Stimulated activated CD8-positive, alpha-beta memory T cell treated with anti-CD3 and anti-CD28 coated beads, Interleukin-12 subunit alpha, Interleukin-12 subunit beta, amount 100 ng/mL, for 4 hours (primary cell): ENCODE data around the gene SLC35D1.
A peak's percentile ranks its signal among the peaks of the same experiment; 100 is the strongest.

Source experiments
- DNase-seq: peaks from one replicate; pipeline ENCODE4 v3.0.0-alpha.2; 2020; ENCODE audit warnings: low read depth

Gene SLC35D1

DNA sequence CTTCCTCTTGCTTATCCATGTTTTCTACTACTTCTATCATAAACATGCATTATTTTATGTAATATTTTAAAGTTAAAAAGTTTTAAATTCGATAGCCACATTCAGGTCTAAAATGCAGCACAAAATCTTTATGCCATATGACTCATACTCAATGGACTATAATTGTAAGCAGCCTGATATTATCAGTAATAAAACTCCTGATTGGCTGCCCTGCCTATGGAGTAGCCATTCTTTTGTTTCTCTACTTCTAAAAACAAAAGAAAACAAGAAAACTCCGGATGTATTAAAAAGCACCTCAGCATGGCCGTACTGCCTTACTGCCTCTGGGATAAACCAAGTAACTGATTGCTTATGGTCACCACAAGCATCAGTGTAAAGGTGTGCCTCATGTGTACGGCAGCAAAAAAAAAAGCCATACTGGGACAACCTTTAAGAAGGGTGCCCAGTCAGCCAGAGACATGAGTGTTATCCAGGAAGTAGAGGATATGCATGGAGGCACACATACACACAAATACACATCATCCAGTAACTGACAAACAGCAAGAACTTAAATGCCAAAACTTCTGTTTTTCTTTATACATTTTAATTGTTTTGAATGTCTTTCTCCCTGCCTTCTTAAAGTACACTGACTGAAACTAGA is 9.2 kb downstream of the SLC35D1 start:
- no peak for DNase-seq

GRCh38 chr1:67043366-67043765 is 10.6 kb downstream of the SLC35D1 start:
- no peak for DNase-seq

DNA sequence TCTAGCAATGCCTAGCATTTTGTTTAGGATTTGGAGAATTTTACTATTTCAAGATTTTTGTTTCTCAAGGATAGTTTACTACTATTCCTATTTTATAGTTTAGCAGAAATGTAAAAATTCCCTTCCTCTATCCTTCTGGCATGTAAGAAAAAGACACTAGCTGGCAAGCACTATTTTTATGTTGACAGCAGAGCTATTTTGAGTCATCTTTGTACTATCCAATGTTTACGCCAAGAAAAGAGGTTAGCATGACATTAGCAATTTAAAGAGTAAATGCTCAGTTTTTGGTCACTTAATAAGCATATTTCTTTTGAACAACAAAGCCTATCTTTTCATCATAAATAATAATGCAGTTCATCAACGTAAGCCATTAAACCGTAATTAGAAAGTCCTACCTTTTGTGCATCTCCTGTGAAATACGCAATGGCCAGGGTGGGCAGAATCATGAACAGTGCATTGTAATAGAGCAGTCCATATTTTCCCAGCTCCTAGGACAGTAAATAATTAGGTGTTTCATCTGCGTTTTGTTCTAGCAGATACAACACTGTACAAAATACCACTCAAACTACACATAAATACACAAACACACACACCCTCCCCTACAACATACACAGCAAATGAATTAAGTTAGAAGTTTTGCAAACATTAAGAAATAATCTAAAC is 12.0 kb downstream of the SLC35D1 start:
- DNase-seq, result no peak

- no peak for DNase-seq
Observed at GRCh38 chr1:67040405-67040804, 13.5 kb downstream of the SLC35D1 start.

DNA sequence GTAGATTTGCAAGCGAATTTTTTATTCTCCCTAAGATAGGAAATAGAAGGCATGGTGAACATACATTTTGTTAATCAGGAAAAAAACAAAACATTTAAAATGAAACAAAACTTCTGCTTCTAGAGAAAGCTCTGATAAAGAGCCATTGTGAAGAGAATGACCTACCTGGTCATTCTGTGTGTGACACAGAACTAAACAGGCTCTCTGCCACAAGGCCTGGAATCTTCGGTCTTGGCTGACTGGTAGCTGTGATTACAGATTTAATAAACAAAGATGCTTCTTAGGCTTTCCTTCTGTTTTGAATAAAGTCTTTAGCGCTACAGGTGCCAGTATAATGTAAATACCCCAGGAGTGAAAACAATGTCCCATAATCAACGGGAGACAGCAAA is 22.1 kb downstream of the SLC35D1 start:
- no peak for DNase-seq

GRCh38 chr1:67031121-67031858 is 22.7 kb downstream of the SLC35D1 start:
- DNase-seq, result no peak

DNA sequence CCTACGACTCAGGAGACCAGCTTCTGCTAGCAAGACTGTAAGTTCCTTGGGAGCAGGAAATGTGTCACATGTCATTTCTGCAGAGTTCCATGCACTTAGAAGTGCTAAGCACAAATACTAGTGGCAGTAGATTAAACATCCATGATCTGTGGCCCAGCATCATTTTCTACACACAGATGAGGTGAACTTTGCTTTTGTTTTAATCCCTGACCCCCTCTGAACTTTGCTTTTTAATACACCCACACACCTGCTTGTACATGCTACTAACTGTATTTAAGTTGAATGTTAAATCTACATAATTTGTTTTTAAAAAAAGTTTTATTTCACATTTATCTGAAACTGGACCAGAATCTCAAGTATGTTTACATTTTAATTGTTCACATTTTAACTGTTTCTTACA is 24.5 kb downstream of the SLC35D1 start:
- no peak for DNase-seq

- no peak for DNase-seq
Observed at GRCh38 chr1:67020765-67021164, 33.2 kb downstream of the SLC35D1 start.

DNA sequence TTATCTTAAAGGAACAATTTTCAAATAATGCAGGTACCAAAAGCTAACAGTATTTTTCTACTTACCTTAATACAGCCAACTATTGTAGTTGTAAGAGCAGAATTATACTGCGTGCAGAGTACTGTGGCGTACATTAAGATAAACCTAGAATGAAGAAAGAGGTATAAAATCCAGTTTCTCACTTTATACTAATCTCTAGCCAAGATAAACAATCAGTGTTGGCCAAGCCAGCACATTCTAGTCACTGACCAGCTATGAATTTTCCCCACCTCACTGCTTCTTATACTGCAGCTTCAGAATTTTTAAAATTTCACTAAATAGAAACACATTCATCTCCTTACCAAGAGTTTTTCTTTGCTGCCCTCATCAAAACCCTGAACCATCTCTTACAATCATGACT is 33.6 kb downstream of the SLC35D1 start:
- DNase-seq, result no peak

DNA sequence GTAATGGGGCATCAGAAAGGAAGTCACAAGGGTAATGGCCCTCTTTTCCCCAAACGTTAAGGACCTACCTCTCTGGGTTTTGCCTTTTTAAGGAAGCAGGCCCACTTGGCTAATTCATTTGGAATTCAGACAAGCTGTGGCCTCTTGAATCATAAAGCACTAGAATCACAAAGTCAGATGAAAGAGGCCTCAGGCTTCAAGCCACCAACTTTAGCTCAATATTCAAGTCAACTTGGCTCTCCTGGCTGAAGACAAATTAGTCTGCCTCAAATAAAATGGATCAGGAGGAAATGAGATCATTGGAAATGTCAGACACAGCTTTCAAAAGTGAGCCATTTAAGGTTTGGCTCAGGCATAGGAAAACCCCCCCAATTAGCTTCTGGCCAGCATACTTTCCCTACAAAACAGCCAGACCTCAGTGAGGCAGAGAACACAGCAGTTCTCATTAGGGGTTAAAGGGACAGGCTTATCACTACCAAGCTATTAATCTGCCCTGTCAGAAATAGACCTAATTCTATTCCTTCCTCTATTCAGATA is 34.3 kb downstream of the SLC35D1 start:
- no peak for DNase-seq

- DNase-seq, result no peak
Observed at GRCh38 chr1:67019121-67019520, 34.8 kb downstream of the SLC35D1 start.

- no peak for DNase-seq
Observed at GRCh38 chr1:67018574-67018973, 35.4 kb downstream of the SLC35D1 start.

- DNase-seq, result no peak
Observed at GRCh38 chr1:67013573-67013972, 40.4 kb downstream of the SLC35D1 start.

- no peak for DNase-seq
Observed at GRCh38 chr1:67009792-67010191, 44.2 kb downstream of the SLC35D1 start.

GRCh38 chr1:67005068-67005467 is 48.9 kb downstream of the SLC35D1 start:
- DNase-seq, result no peak

DNA sequence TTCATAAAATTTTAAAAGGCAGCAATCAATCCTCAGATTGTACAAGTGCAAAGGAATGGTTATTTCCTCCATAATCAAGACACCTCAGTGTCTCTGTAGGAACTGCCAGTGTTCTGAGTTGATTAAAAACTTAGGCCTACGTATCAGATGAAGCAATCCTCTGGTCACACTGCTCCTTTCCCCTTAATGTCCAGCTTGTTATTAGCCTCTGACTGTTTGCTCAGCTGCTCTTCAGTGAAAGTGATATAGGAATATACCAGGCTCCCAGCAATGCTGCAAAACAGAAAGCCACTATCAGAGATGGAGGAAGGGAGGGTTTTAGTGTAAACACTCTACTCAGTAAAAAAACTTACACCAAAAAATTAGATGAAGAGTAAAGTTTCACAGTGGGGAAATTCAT is 49.8 kb downstream of the SLC35D1 start:
- DNase-seq, result no peak

DNA sequence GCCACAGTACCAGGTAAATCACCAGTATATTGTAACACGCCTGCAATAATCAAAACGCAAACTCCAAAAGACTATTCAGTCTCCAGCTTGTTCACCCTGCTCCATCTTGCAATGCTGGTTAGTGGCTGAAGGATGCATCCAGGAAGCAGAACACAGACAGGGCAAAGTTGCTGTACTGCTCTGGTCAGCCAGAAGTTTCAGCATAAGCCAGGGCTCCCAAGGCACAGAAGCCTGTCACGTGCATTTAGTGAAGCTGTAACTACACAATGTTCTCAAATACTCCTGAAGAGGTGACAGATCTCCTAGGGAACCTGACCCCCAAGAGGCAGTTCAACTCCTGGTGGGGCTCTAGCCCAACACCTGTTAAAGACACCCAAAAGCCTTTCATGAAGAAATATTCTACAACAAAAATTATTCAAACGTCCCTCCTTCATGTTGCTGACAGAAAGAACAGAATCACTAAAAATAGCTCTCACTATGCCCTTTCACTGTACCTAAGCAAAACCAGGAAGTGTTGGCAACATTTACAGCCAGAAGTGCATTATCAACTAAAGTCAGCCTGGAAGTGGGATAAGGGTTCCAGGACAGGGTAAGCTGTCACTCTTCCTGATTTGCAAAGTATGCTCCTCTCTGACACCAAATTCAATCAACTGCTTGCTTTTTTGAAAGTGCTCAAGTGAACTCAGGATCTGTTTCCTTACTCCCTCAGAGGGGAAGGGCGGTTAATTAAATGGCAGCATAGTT is 52.1 kb downstream of the SLC35D1 start:
- no peak for DNase-seq

- DNase-seq, result no peak
Observed at GRCh38 chr1:66999640-67000400, 54.1 kb downstream of the SLC35D1 start.

DNA sequence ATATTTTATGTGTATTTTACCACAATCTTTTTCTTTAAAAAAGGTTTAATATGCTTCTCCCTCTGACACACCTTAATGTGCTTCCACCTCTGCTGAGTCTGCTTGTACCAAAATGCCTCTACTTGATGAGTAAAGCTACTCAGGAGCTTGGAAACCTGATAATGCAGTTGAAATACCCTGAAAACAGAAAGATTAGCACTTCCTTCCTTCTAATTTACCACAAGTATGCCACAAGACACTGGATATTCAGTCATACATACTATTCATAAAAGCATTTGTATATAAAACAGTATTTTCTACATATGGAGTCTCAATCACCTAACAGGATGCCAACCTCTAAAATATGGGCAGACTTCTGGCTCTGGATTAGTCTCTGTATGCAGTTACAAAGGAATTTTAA is 55.0 kb downstream of the SLC35D1 start:
- DNase-seq, result no peak

GRCh38 chr1:66996018-66996682 is 57.8 kb downstream of the SLC35D1 start:
- peak; percentile 10 for DNase-seq

DNA sequence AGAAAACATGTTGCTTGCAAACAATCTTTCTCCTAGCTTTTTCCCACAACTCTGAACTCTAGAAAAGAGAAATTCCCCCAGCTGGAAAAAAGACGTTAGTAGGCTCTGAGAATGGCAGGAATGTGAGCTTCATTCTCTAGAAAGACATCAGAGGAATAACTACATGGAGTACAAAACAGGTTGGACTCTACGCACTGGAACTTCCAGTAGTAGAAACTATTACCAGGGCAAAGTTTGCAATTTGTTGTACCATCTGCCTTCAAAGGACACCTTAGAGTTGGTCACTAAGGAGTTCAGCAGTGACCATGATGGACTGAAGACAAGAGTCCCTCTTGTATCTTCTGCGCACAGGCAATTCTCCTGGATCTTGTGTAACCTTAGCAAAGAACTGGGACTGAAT is 60.9 kb downstream of the SLC35D1 start:
- DNase-seq, result no peak
